Stimulated activated CD4-positive, alpha-beta T cell treated with anti-CD3 and anti-CD28 coated beads, Interleukin-4, amount 100 ng/mL, for 24 hours (primary cell): ENCODE results near the gene EMID1.
A peak's percentile ranks its signal among the peaks of the same experiment; 100 is the strongest.

Experiments used
- DNase-seq: peaks from one replicate; pipeline ENCODE4 v3.0.0-alpha.2; 2020

Gene EMID1

DNA sequence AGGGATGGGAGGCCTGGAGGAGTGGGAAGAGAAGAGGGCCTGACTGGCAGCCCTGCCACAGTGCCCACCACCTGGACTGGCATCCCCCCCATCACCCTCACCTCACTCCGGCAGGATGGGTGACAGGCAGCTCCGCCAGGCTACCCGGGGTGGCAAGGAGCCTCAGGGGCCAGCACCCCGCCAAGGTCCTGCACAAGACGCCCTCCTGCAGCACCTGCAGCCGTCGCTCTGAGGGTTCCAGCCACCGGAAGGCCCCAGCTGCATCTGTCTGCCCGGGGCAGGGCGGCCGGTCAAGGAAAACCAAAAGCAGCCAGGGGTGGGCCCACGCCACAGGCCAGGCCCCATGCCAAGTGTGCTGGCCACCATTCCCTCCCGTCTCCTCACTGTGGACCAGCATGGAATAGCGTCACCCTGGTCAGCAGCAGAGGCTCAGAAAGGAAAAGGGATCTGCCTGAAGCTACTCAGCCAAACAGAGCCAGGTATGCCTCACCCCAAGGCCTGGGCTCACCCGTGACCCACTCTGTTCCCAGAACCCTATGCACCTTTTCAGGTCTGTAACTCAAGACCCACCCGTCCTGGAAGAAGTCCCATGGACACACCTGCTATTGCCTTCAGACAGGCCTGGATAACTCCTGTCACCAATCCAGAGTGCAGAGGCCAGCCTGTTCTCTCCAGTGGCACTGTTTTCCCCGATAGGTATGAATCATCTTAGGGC, 55.1 kb downstream of the EMID1 start:
- no peak for DNase-seq

DNA sequence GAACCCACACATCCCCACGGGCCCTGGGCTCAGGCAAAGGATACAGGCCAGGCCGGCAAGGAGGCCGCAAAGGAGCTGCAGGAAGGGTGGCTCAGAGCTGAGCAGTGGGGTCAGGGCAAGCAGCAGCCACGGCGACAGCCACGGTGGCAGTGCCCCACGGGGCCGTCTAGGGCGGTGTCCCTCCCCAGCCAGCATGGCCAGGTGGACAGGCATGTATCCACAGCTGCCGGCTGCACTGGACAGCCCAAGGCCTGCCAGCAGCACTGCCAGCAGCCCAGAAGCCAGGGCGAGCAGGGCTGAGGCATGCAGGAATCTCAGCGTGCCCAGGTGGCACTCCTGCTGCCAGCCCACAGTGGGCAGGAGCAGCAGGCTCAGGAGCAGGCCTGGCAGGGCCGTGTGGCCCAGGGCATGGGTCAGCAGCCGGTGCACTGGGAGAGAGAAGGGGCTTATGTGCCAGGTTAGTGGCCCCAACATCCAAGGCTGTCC, 58.1 kb downstream of the EMID1 start:
- no peak for DNase-seq

DNA sequence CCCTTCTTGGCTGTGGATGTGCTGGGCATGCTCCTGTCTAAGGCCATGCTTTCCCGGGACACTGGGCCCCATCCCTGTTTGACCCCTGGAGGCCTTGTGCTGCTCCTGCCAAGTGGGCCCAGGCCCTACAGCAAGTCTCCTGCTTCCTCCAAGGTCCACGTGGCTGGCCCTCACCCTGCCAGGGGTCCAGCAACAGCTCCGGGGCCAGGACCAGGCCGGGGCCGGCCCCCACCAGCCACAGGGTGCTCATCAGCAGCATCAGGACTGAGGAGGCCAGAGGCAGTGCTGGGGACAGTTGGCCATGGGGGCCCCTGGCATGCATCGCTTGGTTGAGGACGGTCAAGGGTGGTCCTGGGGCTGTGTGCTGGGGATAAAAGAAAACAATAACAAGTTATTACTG, 59.6 kb downstream of the EMID1 start:
- no peak for DNase-seq

DNA sequence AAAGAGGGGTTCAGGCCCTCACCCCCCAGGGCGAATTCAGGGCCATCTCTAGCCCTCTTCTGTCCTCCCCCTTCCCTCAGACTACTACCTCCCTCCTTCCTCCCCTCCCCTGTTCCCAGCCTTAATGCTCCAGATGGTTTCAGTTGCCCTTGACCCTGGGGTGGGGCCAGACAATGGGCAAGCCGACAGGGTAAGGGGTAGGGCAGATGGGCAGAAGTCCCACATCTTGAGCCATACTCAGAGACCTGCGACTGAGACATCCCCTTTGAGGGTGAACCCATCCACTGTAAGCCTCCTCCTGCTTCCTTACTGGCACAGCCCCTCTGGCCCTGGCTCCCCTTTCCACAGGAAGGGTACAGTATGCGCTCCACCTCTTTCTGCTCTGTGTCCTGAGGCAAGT, 60.2 kb downstream of the EMID1 start:
- no peak for DNase-seq

DNA sequence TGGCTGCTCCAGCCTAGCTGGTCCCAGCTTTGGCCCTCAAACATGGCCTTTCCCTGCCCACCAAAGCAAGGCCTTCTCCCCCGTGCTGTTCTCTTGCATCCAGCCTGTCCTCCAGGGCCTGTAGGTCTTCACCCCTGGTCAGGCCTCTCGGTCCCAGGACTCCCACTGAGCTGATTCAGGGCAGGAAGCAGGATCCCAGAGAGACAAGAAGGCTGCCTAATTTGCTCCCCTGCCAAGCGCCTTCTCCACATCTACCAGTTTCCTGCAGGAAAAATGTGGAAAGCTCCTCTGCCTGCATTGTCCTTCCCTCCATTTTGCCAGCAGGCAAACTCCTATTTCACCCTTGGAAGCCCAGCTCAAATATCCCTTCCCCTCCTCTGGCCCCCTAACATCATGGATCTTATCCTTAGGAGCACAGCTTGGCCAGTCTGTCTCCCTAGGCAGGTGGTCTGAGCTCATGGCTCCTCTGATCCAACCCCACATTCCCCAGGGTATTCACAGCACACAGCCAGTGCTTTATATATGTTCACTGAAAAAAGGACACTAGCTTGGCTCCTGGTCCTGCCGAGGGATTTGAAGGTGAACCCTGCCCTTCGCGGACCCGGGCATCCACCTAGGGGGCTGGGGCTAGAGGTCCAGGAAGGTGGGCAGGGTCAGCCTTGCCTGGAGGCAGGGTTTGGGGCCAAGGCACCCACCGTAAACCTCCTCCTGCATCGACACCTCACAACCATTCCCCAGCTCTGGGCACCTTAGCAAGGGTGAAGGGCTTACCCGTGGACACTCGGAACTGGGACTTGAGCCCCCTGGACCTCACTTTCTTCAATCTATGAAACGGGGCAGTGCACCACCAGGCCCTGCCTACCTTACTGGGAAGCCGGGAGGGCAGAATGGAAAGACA, 61.1 kb downstream of the EMID1 start:
- no peak for DNase-seq

DNA sequence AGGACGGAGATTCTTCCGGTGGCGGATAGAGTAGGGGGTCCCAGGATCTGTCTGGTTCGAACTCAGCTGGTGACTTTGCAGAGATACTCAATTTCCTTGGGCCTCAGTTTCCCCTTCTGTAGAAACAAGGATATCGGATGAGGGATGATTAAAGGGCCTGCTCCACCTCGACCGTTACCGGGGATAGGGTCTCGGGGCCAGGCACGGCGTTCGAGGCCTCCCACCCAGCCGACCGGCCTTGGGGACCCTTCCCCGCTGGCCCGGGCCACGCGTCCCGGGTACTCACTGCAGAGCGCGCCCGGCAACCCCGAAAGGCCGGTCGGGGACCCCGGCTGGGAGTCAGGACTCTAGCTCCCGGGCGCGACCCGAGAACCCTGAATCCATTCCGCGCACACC, 61.8 kb downstream of the EMID1 start:
- DNase-seq = no peak

DNA sequence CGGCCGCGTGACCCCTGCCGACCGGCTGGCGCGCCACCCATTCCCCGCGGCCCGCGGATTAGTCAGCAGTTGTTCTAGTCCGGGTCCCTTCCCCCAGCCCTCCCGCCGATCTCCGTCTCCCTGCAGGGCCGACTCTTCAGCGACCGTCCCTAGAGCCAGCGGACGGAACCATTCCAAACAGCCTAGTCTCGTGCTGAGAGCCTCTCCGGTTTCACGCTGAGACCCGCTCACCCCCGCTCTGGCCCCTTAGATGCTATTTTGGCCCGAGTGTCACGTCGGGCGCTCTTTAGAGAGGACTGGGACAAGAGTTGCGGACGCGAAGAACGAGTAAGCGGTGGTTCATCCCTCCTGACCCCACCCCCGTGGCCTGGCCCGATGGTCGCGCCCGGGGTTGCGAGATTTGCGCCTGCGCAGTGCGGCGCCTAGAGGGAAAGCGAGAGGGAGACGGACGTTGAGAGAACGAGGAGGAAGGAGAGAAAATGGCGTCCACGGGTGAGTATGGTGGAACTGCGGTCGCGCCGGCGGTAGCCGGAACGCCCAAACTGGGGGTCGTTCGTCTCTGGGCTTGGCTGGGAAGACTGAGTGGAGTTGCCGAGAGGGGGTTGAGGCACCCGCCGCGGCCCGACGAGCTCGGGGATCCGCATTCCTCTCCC, 62.3 kb downstream of the EMID1 start, which contains the start of the genes EWSR1 and RHBDD3:
Gene EWSR1 (plus strand): TSS at position 411 of the 653 bp plus-strand sequence. CDS start 69 bp downstream, at position 480.
Gene RHBDD3 (minus strand): TSS at position 124 of the 653 bp plus-strand sequence. CDS start 2,355 bp downstream, outside the sequence.
- DNase-seq = peak; percentile 96

DNA sequence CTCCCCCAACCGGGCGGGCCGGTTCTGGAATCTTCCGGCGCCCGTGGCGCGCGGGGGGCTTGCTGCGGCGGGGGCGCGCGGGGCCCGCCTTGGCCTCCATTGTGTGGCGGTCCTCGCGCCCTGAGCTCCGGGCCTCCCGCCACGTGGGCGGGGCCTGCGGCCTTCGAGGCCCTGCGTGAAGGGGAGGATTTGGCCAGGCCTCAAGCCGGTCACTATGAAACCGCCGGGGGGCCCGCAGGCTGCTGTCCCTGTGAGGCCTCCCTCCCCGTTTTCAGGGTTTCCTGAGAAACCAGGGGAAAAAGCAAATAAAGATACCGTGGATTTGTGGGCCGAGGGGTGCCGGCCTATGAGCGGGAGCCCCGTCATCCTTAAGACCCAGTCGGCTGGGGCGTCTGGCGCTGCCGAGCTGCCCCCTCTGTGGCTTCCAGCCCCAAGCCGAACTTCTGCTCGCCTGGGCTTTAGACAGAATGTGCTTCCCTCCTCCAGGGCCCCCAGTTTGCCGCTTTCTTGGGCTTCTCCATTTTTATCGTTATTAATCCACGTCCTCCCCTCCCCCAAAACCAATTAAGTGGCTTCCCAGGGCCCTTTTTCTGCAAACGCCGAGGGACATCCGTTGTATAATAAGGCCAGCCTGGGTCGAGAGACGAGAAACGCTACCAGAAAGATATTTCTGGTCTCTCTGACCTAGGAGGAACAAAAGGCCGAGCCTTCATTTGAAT, 63.0 kb downstream of the EMID1 start:
- peak; percentile 49 for DNase-seq

DNA sequence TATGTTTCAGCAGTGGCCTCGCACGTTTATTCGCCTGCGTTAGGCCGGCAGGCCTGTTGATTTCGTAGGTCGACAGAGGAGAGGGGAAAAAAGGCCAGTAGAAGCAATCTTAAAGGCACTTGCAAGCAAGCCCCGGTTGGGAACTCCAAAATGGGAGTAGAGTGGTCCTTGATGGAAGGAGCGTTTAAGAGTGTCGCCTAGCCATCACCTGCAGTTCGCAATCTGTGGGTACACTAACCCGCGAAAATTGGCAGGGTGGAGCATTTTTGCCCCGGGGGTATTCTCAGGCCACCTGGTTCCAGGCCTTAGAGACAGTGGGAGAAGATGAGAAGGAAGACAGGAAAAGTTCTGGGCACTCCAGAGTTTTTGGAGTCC, 63.5 kb downstream of the EMID1 start:
- DNase-seq = no peak

DNA sequence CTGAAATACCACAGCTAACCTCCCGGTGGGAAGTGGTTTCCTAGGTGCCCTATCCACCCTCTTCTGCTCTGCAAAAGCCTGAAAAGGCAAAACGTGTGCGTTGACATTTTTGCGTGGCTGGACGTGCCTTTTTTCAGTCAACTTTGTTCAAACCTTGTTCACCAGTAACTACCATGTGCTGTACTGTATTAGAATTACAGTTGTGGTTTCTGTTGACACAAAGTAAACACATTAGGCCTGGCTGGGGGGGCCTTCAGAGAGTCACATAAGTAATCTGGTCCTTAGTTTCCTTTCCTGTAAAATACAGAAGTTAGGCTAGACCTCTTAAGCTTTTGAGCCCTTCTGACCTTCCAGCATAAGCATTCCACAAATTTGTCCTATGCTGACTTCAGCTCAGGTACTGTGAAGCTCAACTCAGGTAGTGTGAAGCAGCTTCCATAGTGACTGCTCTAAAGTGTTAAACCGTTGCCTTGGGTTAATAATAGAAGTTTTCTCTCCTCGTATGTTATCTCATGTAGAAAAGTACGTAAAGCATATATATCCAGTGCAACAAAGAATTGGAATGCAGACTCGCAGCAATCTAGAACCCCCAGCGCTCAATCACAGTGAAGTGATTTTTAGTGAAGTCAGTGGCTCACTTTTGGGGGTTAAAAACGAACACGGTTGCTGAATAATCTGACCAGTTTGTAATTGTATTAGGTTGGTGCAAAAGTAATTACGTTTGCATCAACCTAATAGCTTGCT, 64.2 kb downstream of the EMID1 start:
- no peak for DNase-seq

DNA sequence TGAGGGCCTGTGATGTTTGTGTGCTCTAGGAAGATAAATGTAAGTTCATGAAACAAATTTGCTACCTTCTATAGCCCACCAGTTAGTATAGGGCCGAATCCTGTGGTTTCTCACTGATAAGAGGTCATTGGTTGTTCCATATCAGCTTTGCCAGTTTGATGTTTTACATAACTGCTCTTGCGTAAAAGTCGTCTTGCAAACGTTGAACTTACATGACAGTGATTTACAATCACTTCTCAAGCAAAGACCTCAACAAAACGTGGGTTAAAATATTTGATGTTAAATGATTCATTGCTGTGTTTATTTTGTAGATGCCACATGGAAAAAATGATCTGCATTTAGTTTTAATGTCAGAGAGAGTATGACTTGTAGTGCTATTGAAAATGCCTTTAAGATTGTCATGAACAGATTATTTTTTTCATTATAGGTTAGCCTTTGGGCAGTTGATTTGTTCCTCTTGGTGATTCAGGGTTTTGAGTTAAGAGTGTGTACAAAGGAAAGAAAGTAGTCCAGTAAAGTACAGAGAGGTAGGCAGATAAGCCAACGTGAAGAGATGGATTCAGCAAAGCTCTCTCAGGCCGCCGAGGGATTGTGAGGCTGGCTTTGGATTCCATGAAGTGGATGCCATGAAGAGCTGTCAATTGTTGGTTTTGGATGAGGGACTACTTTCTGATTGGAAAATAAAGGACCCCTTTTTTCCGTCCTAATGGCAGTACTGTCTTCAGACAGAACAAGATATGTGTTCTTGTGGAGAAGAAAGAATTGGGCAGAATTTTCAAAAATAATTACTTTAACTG, 65.0 kb downstream of the EMID1 start:
- no peak for DNase-seq

DNA sequence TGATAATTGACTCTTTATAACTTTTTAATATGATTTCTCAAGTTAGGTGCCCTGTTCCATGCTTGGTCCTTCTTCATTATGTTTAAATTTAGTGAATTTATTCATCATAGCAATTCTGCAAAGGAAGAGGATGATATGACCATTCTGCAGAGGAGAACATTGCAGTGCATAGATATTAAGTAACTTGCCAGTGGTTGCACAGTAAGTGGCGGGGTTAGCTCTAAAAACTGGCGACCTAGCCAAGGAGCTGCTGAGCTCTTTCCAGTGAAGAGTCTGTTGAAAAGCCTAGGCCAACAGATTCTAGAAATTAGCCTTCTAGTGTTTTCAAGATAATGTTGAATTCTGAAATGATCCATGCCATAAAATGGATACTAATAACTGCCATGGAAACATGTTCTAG, 66.9 kb downstream of the EMID1 start:
- DNase-seq = no peak

DNA sequence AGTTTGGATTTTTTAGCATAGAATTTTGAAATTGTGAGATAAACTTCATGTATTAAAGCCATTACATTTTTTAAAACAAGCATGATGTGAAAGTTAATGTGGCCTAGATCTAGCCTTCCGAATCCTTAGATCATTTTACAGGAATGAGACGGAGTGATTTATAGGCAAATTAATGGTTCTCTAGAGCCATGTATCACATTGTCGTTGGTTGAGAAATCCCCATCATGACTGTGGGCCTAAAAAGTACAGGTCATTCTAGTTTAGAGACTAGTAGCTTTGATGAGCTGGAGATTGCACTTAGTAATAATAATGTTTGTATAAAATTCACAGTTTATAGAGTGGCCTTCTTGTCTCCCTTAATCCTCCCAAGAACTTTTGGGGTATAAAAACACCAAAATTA, 69.5 kb downstream of the EMID1 start:
- DNase-seq = no peak

DNA sequence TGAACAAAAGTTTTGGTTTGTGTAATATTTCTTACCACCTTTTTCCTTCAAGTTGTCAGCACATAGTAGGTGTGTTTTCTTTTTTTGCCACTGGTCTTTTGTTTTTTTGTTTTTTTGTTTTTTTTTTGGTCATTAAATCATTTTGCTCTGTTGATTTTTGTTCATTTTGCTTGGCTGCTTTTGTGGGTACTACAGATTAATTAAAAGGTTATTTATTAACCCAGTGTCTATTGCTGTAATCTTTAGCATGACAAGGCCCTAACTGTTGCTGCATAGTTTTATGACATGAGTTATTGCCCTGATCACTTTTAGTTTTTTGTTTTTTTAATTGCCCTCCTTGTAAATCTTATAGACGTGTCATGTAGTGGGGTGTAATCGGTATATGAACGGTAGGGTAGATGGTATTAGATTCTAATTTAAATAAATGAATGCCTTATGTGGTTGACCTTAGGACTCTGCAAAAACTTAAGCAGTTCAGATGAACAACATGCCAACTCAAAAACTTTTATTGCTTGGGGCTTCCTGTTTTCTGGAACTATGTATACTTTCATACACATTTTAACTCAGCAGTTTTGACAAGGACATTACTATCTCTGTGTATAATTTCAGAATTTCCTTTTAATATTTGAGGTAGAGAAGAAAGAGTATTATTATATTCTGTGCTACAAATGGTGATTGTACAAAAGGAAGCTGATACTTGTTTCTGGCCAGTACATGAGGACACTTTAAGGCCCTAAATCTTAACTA, 70.3 kb downstream of the EMID1 start:
- DNase-seq = no peak

DNA sequence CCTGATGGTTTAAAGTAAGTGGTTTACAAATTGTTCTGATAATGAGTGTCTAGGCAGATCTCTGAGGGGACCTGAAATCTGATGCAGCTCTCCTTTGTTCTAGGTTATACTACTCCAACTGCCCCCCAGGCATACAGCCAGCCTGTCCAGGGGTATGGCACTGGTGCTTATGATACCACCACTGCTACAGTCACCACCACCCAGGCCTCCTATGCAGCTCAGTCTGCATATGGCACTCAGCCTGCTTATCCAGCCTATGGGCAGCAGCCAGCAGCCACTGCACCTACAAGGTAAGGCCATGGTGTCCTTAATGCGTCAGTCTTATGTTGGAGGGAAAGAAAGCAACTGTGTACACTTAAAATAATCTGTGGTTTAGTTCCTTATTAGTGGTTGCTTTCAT, 72.2 kb downstream of the EMID1 start:
- no peak for DNase-seq

DNA sequence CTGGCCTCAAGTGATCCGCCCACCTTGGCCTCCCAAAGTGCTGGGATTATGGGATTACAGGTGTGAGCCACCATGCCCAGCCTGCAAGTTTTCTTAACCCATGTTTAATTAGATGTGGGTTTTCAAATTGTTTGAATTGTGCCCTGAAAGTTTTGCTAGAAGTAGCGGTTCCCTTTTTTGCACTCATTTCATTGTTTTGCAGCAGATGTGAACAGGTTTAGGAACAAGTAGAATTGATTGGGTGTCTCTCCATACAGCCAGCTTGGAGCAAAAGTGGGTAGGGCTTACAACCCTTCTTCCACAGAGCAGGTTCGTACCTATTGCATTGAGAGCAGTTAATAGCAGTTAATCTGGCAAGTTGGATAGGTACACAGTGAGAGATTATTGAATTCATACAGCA, 78.5 kb downstream of the EMID1 start:
- no peak for DNase-seq

DNA sequence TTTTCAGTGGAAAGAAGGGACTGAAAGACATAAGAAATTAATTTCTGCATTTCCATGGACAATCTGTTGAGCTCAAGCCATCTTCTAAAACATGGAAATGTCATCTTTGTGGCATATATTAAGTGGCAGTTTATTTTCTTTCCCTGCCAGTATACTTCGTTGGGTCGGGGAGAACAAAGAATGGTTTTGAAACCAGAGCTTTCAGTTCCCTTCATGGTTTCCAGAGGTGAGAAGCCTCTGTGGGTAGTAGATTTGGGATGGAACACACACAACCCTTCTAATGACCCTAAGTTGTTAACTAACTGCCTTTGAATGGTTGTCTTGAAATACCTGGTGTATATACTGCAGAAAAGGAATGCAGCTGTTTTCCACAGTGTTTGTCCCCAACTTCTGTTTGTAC, 83.1 kb downstream of the EMID1 start:
- DNase-seq = no peak

DNA sequence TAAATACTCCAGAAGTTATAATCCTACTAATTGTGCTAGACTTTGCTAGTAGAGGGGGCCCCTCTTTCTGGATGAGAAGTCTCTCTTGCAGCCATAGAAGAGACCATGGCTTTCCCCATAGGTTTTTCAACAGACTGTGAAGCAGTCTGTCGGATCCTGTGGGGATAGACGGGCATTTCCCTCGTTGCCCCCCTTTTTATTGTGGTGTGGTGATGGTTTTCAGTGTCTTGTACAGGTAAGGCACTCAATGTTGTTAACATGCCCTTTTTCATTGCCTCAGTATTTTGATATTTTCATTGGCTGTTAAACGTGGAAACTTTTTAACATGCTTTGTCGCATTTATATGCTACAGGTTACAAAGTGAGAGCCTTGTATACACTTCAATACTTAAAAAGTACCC, 84.4 kb downstream of the EMID1 start:
- DNase-seq = no peak

DNA sequence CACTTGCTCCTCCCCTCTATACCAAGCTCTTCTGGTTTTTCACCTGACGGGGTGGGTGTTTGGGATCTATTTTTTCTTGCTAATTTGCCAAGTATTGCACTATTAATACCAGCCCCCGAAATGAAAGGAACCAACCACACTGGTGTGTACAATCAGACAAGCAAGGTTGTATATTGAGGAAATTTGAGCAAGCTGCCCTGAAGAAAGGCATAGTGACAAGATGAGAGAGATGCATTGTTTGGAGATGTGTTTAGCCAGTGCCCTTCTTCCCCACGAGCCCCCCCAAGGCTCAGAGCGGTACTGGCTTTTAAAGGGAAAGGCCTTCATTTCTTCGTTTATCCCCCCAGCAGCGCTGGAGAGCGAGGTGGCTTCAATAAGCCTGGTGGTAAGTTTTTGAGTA, 85.5 kb downstream of the EMID1 start:
- DNase-seq = no peak

DNA sequence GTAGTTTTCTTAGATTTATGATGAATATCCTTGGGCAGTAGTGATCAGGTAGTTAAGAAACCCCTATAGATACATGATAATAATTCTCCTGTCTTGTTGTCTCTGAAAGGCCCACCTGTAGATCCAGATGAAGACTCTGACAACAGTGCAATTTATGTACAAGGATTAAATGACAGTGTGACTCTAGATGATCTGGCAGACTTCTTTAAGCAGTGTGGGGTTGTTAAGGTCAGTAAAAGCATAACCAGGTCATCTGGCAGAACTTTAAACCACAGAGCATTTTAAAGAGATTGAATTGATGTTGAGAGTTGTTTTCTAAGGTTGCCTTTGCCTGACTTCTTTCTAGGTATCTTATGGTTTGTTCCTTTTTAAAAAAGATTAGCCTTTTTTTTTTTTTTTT, 86.7 kb downstream of the EMID1 start:
- no peak for DNase-seq
